NCI-H2196 (cell line): ENCODE data around the gene ELP2.
"Not testable (repeated sequence)": the region's sequence is repeated elsewhere in the genome, so short reads cannot be mapped to it uniquely, and the experiment has no call there.

Experiments
- DNase-seq: peaks from one replicate; lab custom pipeline; 2025; ENCODE audit not compliant: unreplicated experiment; lab: John Stamatoyannopoulos, UW

The ELP2 gene

GRCh38 chr18:36129300-36130038 is at the start of gene ELP2, which contains the start of gene SLC39A6:
ELP2 (plus strand) TSS chr18:36129899; CDS start chr18:36129934, 35 bp downstream.
SLC39A6 (minus strand) TSS chr18:36129340; CDS start chr18:36127007, 2,333 bp downstream.
- peak; percentile 82 for DNase-seq

GRCh38 chr18:36081118-36081517 is 48.6 kb upstream of the ELP2 start:
- not testable (repeated sequence) for DNase-seq

GRCh38 chr18:36083729-36084128 is 46.0 kb upstream of the ELP2 start:
- DNase-seq = no peak

- no peak for DNase-seq
Observed at GRCh38 chr18:36085195-36085594, 44.5 kb upstream of the ELP2 start.

- DNase-seq = no peak
Observed at GRCh38 chr18:36086186-36086585, 43.5 kb upstream of the ELP2 start.

GRCh38 chr18:36088256-36088655 is 41.4 kb upstream of the ELP2 start:
- no peak for DNase-seq

- no peak for DNase-seq
Observed at GRCh38 chr18:36089001-36089400, 40.7 kb upstream of the ELP2 start.

- not testable (repeated sequence) for DNase-seq
Observed at GRCh38 chr18:36092116-36092515, 37.6 kb upstream of the ELP2 start.

GRCh38 chr18:36094431-36094830 is 35.3 kb upstream of the ELP2 start:
- no peak for DNase-seq

- DNase-seq = peak; percentile 5
Observed at GRCh38 chr18:36095936-36096519, 33.7 kb upstream of the ELP2 start.

GRCh38 chr18:36096955-36097354 is 32.7 kb upstream of the ELP2 start:
- DNase-seq = no peak

- DNase-seq = no peak
Observed at GRCh38 chr18:36099311-36099710, 30.4 kb upstream of the ELP2 start.

GRCh38 chr18:36101943-36102342 is 27.8 kb upstream of the ELP2 start:
- no peak for DNase-seq

GRCh38 chr18:36104749-36105148 is 24.9 kb upstream of the ELP2 start:
- DNase-seq = no peak

GRCh38 chr18:36107477-36107876 is 22.2 kb upstream of the ELP2 start:
- no peak for DNase-seq

- no peak for DNase-seq
Observed at GRCh38 chr18:36108196-36108595, 21.5 kb upstream of the ELP2 start.

- no peak for DNase-seq
Observed at GRCh38 chr18:36108601-36109000, 21.1 kb upstream of the ELP2 start.

- DNase-seq = no peak
Observed at GRCh38 chr18:36109737-36110136, 20.0 kb upstream of the ELP2 start.

- no peak for DNase-seq
Observed at GRCh38 chr18:36112302-36112701, 17.4 kb upstream of the ELP2 start.

GRCh38 chr18:36114251-36114650 is 15.4 kb upstream of the ELP2 start:
- no peak for DNase-seq

- DNase-seq = no peak
Observed at GRCh38 chr18:36114738-36115137, 15.0 kb upstream of the ELP2 start.

GRCh38 chr18:36116771-36117170 is 12.9 kb upstream of the ELP2 start:
- DNase-seq = not testable (repeated sequence)

- DNase-seq = no peak
Observed at GRCh38 chr18:36120297-36120696, 9.4 kb upstream of the ELP2 start.
